Ecto neural progenitor cell (in vitro differentiated cells): ENCODE results near the gene SYCP2L.

Source experiments
- DNase-seq: peaks from one replicate; pipeline ENCODE4 v3.0.0-alpha.2; 2018; ENCODE audit warnings: low spot score

Gene SYCP2L

GRCh38 chr6:11008821-11009220 lies 122.0 kb downstream of the SYCP2L start:
- no peak for DNase-seq

GRCh38 chr6:11009353-11009752 lies 122.5 kb downstream of the SYCP2L start:
- no peak for DNase-seq

- no peak for DNase-seq
These were observed 125.0 kb downstream of the SYCP2L start for GRCh38 chr6:11011787-11012234.

- no peak for DNase-seq
These were observed 125.5 kb downstream of the SYCP2L start for GRCh38 chr6:11012295-11012754.

GRCh38 chr6:11012976-11013720 lies 126.3 kb downstream of the SYCP2L start:
- DNase-seq: no peak

GRCh38 chr6:11013721-11014070 lies 126.8 kb downstream of the SYCP2L start:
- DNase-seq: no peak

- DNase-seq: no peak
These were observed 128.2 kb downstream of the SYCP2L start for GRCh38 chr6:11015102-11015501.

- DNase-seq: no peak
These were observed 129.6 kb downstream of the SYCP2L start for GRCh38 chr6:11016452-11016851.

GRCh38 chr6:11017090-11017489 lies 130.2 kb downstream of the SYCP2L start:
- DNase-seq: no peak

GRCh38 chr6:11018225-11018624 lies 131.4 kb downstream of the SYCP2L start:
- no peak for DNase-seq

- no peak for DNase-seq
These were observed 134.2 kb downstream of the SYCP2L start for GRCh38 chr6:11021003-11021402.

- DNase-seq: no peak
These were observed 134.9 kb downstream of the SYCP2L start for GRCh38 chr6:11021714-11022113.

GRCh38 chr6:11023032-11023431 lies 136.2 kb downstream of the SYCP2L start:
- DNase-seq: no peak
